ENCODE results near the gene AACS. TPM values are rescaled to one million over a fixed set of nuclear protein-coding genes. Genes with fewer than 3 reads are reported as not detected.

AACS gene
- total RNA-seq, 8 experiments from 2014 or later, result 12.0 to 38.3 (median 15.8) TPM

- WGBS, 10 experiments, result 0 to 48% (median 14%) methylated on average over 1 to 3 of the region's 3 CpGs; no CpG with 5 or more reads in 7 of the 10 experiments
- Histone ChIP-seq H3K27ac (no peak overlapping the region), H3K4me1 (replicated peaks in 1 of 2) (peaks cover 0 to 2% of the 10 kb centered on the region in 2 donors), H3K4me3 (no peak overlapping the region)
- ATAC-seq (replicated peaks in 6 of 8), result no peak
- in situ Hi-C loops (cut with MboI; ENCODE audit: low pct_unique_long_range_greater_than_20kb in 2 of 9, low sequenced_read_pairs in 9 of 9, unreplicated experiment in 9 of 9), result no loop called here
These were observed 94.5 kb downstream of the AACS start for GRCh38 chr12:125159702-125160101.

- ATAC-seq (replicated peaks in 6 of 8), result peak in 2 of 8 experiments; percentile 50 to 57
- Histone ChIP-seq H3K4me3 (no peak overlapping the region), H3K4me1 (replicated peaks in 1 of 2) (no peaks in the 10 kb centered on the region), H3K27ac (no peak overlapping the region)
- in situ Hi-C loops (cut with MboI; ENCODE audit: low pct_unique_long_range_greater_than_20kb in 2 of 9, low sequenced_read_pairs in 9 of 9, unreplicated experiment in 9 of 9), result no loop called here
- 17 to 100% (median 81%) methylated on average over 1 to 7 of the region's 9 CpGs; no CpG with 5 or more reads in 1 of the 10 experiments for WGBS, 10 experiments
These were observed 95.2 kb downstream of the AACS start for GRCh38 chr12:125160281-125160955.

GRCh38 chr12:125161712-125162022 lies 96.4 kb downstream of the AACS start:
- Histone ChIP-seq H3K4me1 (replicated peaks in 1 of 2) (no peaks in the 10 kb centered on the region), H3K27ac (no peak overlapping the region), H3K4me3 (no peak overlapping the region)
- ATAC-seq (replicated peaks in 6 of 8), result peak in 3 of 8 experiments; percentile 46 to 66 (median 50)
- 0 to 79% (median 62%) methylated on average over 2 of the region's 2 CpGs for WGBS, 10 experiments
- in situ Hi-C loops (cut with MboI; ENCODE audit: low pct_unique_long_range_greater_than_20kb in 2 of 9, low sequenced_read_pairs in 9 of 9, unreplicated experiment in 9 of 9), result no loop called here

- WGBS, 10 experiments, result 70 to 100% (median 83%) methylated on average over 1 to 11 of the region's 15 CpGs; no CpG with 5 or more reads in 3 of the 10 experiments
- no peak for ATAC-seq (replicated peaks in 6 of 8)
These were observed 97.3 kb downstream of the AACS start for GRCh38 chr12:125162489-125163028.

GRCh38 chr12:125163148-125163547 lies 97.9 kb downstream of the AACS start:
- ATAC-seq (replicated peaks in 6 of 8), result no peak
- Histone ChIP-seq H3K4me1 (replicated peaks in 1 of 2) (no peaks in the 10 kb centered on the region), H3K27ac (no peak overlapping the region), H3K4me3 (no peak overlapping the region)
- in situ Hi-C loops (cut with MboI; ENCODE audit: low pct_unique_long_range_greater_than_20kb in 2 of 9, low sequenced_read_pairs in 9 of 9, unreplicated experiment in 9 of 9), result no loop called here
- 20 to 97% (median 66%) methylated on average over 1 to 12 of the region's 12 CpGs; no CpG with 5 or more reads in 1 of the 10 experiments for WGBS, 10 experiments

More at GRCh38 chr12:125162489-125163028, 97.3 kb downstream of the AACS start:
- Histone ChIP-seq H3K27ac (no peak overlapping the region), H3K4me3 (no peak overlapping the region), H3K4me1 (replicated peaks in 1 of 2) (no peaks in the 10 kb centered on the region)
- in situ Hi-C loops (cut with MboI; ENCODE audit: low pct_unique_long_range_greater_than_20kb in 2 of 9, low sequenced_read_pairs in 9 of 9, unreplicated experiment in 9 of 9), result no loop called here

- no peak for ATAC-seq (replicated peaks in 6 of 8)
- no peak overlapping the region for H3K27ac ChIP-seq
- no peak overlapping the region for H3K4me3 ChIP-seq
- no peaks in the 10 kb centered on the region for H3K4me1 ChIP-seq (replicated peaks in 1 of 2)
- 64 to 88% (median 80%) methylated on average over 1 to 7 of the region's 8 CpGs; no CpG with 5 or more reads in 5 of the 10 experiments for WGBS, 10 experiments
- in situ Hi-C loops (cut with MboI; ENCODE audit: low pct_unique_long_range_greater_than_20kb in 2 of 9, low sequenced_read_pairs in 9 of 9, unreplicated experiment in 9 of 9), result no loop called here
These were observed 99.3 kb downstream of the AACS start for GRCh38 chr12:125164541-125164940.

- H3K4me1 ChIP-seq (replicated peaks in 1 of 2), result no peaks in the 10 kb centered on the region
- in situ Hi-C loops (cut with MboI; ENCODE audit: low pct_unique_long_range_greater_than_20kb in 2 of 9, low sequenced_read_pairs in 9 of 9, unreplicated experiment in 9 of 9), result no loop called here
- no peak overlapping the region for H3K4me3 ChIP-seq
- H3K27ac ChIP-seq, result no peak overlapping the region
- no peak for ATAC-seq (replicated peaks in 6 of 8)
- 36 to 93% (median 75%) methylated on average over 1 to 4 of the region's 4 CpGs; no CpG with 5 or more reads in 3 of the 10 experiments for WGBS, 10 experiments
These were observed 100.8 kb downstream of the AACS start for GRCh38 chr12:125166041-125166440.

GRCh38 chr12:125167658-125168057 lies 102.4 kb downstream of the AACS start:
- peak in 2 of 8 experiments; percentile 36 to 49 for ATAC-seq (replicated peaks in 6 of 8)
- WGBS, 10 experiments, result 60 to 100% (median 83%) methylated on average over 1 to 2 of the region's 3 CpGs; no CpG with 5 or more reads in 7 of the 10 experiments
- no peak overlapping the region for H3K4me3 ChIP-seq
- H3K27ac ChIP-seq, result no peak overlapping the region
- no peaks in the 10 kb centered on the region for H3K4me1 ChIP-seq (replicated peaks in 1 of 2)
- in situ Hi-C loops (cut with MboI; ENCODE audit: low pct_unique_long_range_greater_than_20kb in 2 of 9, low sequenced_read_pairs in 9 of 9, unreplicated experiment in 9 of 9), result no loop called here

GRCh38 chr12:125169451-125169850 lies 104.2 kb downstream of the AACS start:
- in situ Hi-C loops (cut with MboI; ENCODE audit: low pct_unique_long_range_greater_than_20kb in 2 of 9, low sequenced_read_pairs in 9 of 9, unreplicated experiment in 9 of 9), result no loop called here
- no peaks in the 10 kb centered on the region for H3K4me1 ChIP-seq (replicated peaks in 1 of 2)
- WGBS, 10 experiments, result 17 to 100% (median 27%) methylated on average over 1 to 2 of the region's 2 CpGs; no CpG with 5 or more reads in 2 of the 10 experiments
- no peak overlapping the region for H3K4me3 ChIP-seq
- ATAC-seq (replicated peaks in 6 of 8), result no peak
- no peak overlapping the region for H3K27ac ChIP-seq

- Histone ChIP-seq H3K4me3 (no peak overlapping the region), H3K27ac (no peak overlapping the region), H3K4me1 (replicated peaks in 1 of 2) (no peaks in the 10 kb centered on the region)
- WGBS, 10 experiments, result 7 to 100% (median 84%) methylated on average over 2 to 7 of the region's 8 CpGs; no CpG with 5 or more reads in 3 of the 10 experiments
- peak in 1 of 8 experiments; percentile 41 for ATAC-seq (replicated peaks in 6 of 8)
- in situ Hi-C loops (cut with MboI; ENCODE audit: low pct_unique_long_range_greater_than_20kb in 2 of 9, low sequenced_read_pairs in 9 of 9, unreplicated experiment in 9 of 9), result no loop called here
These were observed 104.6 kb downstream of the AACS start for GRCh38 chr12:125169870-125170269.

- in situ Hi-C loops (cut with MboI; ENCODE audit: low pct_unique_long_range_greater_than_20kb in 2 of 9, low sequenced_read_pairs in 9 of 9, unreplicated experiment in 9 of 9), result no loop called here
- Histone ChIP-seq H3K27ac (no peak overlapping the region), H3K4me3 (no peak overlapping the region), H3K4me1 (replicated peaks in 1 of 2) (no peaks in the 10 kb centered on the region)
- 0 to 100% (median 91%) methylated on average over 1 to 3 of the region's 3 CpGs; no CpG with 5 or more reads in 2 of the 10 experiments for WGBS, 10 experiments
- ATAC-seq (replicated peaks in 6 of 8), result no peak
These were observed 106.0 kb downstream of the AACS start for GRCh38 chr12:125171267-125171666.

GRCh38 chr12:125172231-125172850 lies 107.1 kb downstream of the AACS start:
- WGBS, 10 experiments, result 38 to 80% (median 68%) methylated on average over 1 to 9 of the region's 9 CpGs; no CpG with 5 or more reads in 1 of the 10 experiments
- in situ Hi-C loops (cut with MboI; ENCODE audit: low pct_unique_long_range_greater_than_20kb in 2 of 9, low sequenced_read_pairs in 9 of 9, unreplicated experiment in 9 of 9), result no loop called here

GRCh38 chr12:125175576-125175975 lies 110.3 kb downstream of the AACS start:
- ATAC-seq (replicated peaks in 6 of 8), result no peak
- no peaks in the 10 kb centered on the region for H3K4me1 ChIP-seq (replicated peaks in 1 of 2)
- no peak overlapping the region for H3K27ac ChIP-seq
- H3K4me3 ChIP-seq, result no peak overlapping the region
- in situ Hi-C loops (cut with MboI; ENCODE audit: low pct_unique_long_range_greater_than_20kb in 2 of 9, low sequenced_read_pairs in 9 of 9, unreplicated experiment in 9 of 9), result no loop called here

More at GRCh38 chr12:125172231-125172850, 107.1 kb downstream of the AACS start:
- no peak overlapping the region for H3K4me3 ChIP-seq
- ATAC-seq (replicated peaks in 6 of 8), result no peak
- no peaks in the 10 kb centered on the region for H3K4me1 ChIP-seq (replicated peaks in 1 of 2)
- H3K27ac ChIP-seq, result no peak overlapping the region

Data from motor neuron (in vitro differentiated cells).